Neural cell (in vitro differentiated cells): ENCODE measurements around the gene ACTN2.

Experiments used
- CTCF ChIP-seq: fragments of 450-650 bp; IDR thresholded peaks from 2 replicates; pipeline ENCODE4 v1.5.1; 2014; ENCODE audit warnings: antibody characterized with exemption, mild to moderate bottlenecking, moderate library complexity; ENCODE audit not compliant: poor library complexity, severe bottlenecking
- EP300 ChIP-seq: fragments of 450-650 bp; conservative IDR thresholded peaks from 2 replicates; pipeline ENCODE4 v1.6.1; 2014; ENCODE audit warnings: antibody characterized with exemption, mild to moderate bottlenecking, moderate library complexity; ENCODE audit not compliant: poor library complexity, severe bottlenecking
- EZH2 ChIP-seq: fragments of 200-600, 300-800 bp; shearing (Covaris generic), sonication (generic); IDR thresholded peaks from 2 replicates; pipeline ENCODE4 v1.6.1; 2014; ENCODE audit warnings: antibody characterized with exemption, low read length, borderline replicate concordance, mild to moderate bottlenecking; ENCODE audit not compliant: insufficient read depth, poor library complexity, severe bottlenecking

- TF ChIP-seq EZH2 (no peak), CTCF (no peak), EP300 (no peak)
Observed at GRCh38 chr1:236681219-236681618, 5.1 kb upstream of the ACTN2 start.
